ENCODE measurements around the gene KIAA0825.

Gene KIAA0825

DNA sequence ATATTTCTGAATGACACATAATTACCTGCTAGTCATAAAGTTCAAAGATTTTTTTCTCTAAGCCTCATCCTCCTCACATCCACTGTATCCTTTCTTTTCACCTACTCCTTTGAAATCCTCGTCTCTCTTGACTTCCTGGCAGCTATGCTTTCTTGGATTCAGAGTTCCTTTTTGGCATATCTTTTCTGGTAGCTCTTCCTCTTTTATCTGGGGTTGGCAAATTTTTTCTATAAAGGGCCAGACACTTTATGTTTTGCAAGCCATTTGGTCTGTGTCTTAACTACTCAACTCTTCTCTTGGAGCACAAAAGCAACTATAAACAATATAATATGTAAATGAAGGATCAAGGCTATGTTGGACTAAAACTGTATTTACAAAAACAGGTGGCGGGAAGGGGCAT lies 197.5 kb downstream of the KIAA0825 start:
- Histone ChIP-seq H4K91ac (ENCODE audit: low read depth, low read length) (no peak overlapping the region), H3K18ac (ENCODE audit: low read length) (no peak overlapping the region), H2BK5ac (ENCODE audit: low read depth, low read length, poor library complexity) (no peak overlapping the region), H3K14ac (ENCODE audit: low read length) (no peak overlapping the region), H3K36me3 (ENCODE audit: control insufficient read depth in 1 of 2, insufficient read depth in 2 of 2, low read length in 2 of 2) (no peaks in the 10 kb centered on the region), H2AK5ac (ENCODE audit: low read length) (no peak overlapping the region), H3K9ac (ENCODE audit: low read length) (no peak overlapping the region), H3K79me1 (ENCODE audit: low read length) (no peaks in the 10 kb centered on the region), H3K27me3 (ENCODE audit: insufficient read depth, low read length) (no peaks in the 10 kb centered on the region), H3K4ac (ENCODE audit: low read depth, low read length) (no peak overlapping the region), H3K23ac (ENCODE audit: low read length) (no peak overlapping the region), H3K4me2 (ENCODE audit: low read length) (no peak overlapping the region), H3K79me2 (ENCODE audit: control insufficient read depth, insufficient read depth, low read length, poor library complexity) (no peaks in the 10 kb centered on the region), H2BK12ac (ENCODE audit: low read length) (no peak overlapping the region), H2AFZ (ENCODE audit: insufficient read depth, low read length, poor library complexity) (no peak overlapping the region), H4K12ac (ENCODE audit: low read depth, low read length) (no peak overlapping the region), H3K4me1 (ENCODE audit: control insufficient read depth in 1 of 2, insufficient read depth in 2 of 2, low read length in 2 of 2) (no peaks in the 10 kb centered on the region), H2BK120ac (ENCODE audit: insufficient read depth, low read length, poor library complexity) (no peak overlapping the region), H4K8ac (ENCODE audit: low read depth, low read length) (no peak overlapping the region), H3K4me3 (ENCODE audit: low read depth, low read length) (no peak overlapping the region), H3K9me3 (ENCODE audit: insufficient read depth, low read depth, low read length) (no peaks in the 10 kb centered on the region), H3K27ac (ENCODE audit: low read depth, low read length) (no peak overlapping the region)
- no peak for DNase-seq
- no CpG with 5 or more reads among the region's 2 CpGs for WGBS (ENCODE audit: extremely low coverage, insufficient coverage, insufficient read length)

DNA sequence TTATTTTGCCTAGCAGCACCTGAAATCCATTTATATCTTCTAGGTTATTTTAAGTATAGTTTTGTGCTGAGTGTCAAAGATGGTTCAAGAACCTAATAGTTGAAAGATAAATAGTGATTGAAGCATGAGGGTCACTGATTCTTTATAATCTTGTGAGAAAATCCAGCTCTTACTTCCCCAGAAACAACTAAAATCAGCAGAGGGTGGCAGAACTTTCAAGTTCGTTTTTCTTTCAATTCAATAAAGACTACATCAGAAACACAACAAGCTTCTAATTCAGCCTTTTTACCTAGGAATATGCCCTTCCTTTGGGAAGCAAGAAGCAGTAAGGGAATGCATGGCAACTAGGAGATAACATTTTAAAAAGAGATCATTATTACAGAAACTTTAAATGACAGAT lies 202.6 kb downstream of the KIAA0825 start:
- Histone ChIP-seq H2BK12ac (ENCODE audit: low read length) (no peak overlapping the region), H3K36me3 (ENCODE audit: control insufficient read depth in 1 of 2, insufficient read depth in 2 of 2, low read length in 2 of 2) (no peaks in the 10 kb centered on the region), H3K4me2 (ENCODE audit: low read length) (no peak overlapping the region), H3K9ac (ENCODE audit: low read length) (no peak overlapping the region), H3K27ac (ENCODE audit: low read depth, low read length) (no peak overlapping the region), H3K4me1 (ENCODE audit: control insufficient read depth in 1 of 2, insufficient read depth in 2 of 2, low read length in 2 of 2) (no peaks in the 10 kb centered on the region), H3K27me3 (ENCODE audit: insufficient read depth, low read length) (no peaks in the 10 kb centered on the region), H3K79me2 (ENCODE audit: control insufficient read depth, insufficient read depth, low read length, poor library complexity) (no peaks in the 10 kb centered on the region), H3K18ac (ENCODE audit: low read length) (no peak overlapping the region), H4K91ac (ENCODE audit: low read depth, low read length) (no peak overlapping the region), H3K9me3 (ENCODE audit: insufficient read depth, low read depth, low read length) (no peaks in the 10 kb centered on the region), H3K23ac (ENCODE audit: low read length) (no peak overlapping the region), H2BK5ac (ENCODE audit: low read depth, low read length, poor library complexity) (no peak overlapping the region), H3K79me1 (ENCODE audit: low read length) (no peaks in the 10 kb centered on the region), H3K14ac (ENCODE audit: low read length) (no peak overlapping the region), H2BK120ac (ENCODE audit: insufficient read depth, low read length, poor library complexity) (no peak overlapping the region), H2AFZ (ENCODE audit: insufficient read depth, low read length, poor library complexity) (no peak overlapping the region), H3K4me3 (ENCODE audit: low read depth, low read length) (no peak overlapping the region), H2AK5ac (ENCODE audit: low read length) (no peak overlapping the region), H4K12ac (ENCODE audit: low read depth, low read length) (no peak overlapping the region), H3K4ac (ENCODE audit: low read depth, low read length) (no peak overlapping the region), H4K8ac (ENCODE audit: low read depth, low read length) (no peak overlapping the region)
- no CpG with 5 or more reads among the region's 1 CpG for WGBS (ENCODE audit: extremely low coverage, insufficient coverage, insufficient read length)
- DNase-seq = no peak

DNA sequence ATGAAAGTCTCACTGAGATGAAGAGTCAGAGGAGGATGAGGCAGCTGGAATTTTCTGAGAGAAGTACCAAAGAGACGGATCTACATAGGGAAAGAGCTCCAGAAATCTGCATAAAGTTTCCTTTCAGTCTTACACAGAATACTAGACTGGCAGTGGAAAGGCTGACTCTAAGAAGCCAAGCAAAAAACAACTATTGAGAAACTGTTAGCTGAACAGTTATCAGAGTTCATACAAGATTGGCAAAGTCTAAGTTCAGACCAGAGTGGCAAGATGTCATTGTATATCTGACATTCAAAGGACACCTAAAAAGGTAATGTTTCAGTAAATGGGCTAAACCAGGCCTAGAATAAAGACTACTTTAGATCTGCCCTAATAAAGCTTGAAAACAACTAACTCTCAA lies 209.0 kb downstream of the KIAA0825 start:
- no peaks in the 10 kb centered on the region for H3K27me3 ChIP-seq (ENCODE audit: insufficient read depth, low read length)
- WGBS (ENCODE audit: extremely low coverage, insufficient coverage, insufficient read length) = no CpG with 5 or more reads among the region's 1 CpG

DNA sequence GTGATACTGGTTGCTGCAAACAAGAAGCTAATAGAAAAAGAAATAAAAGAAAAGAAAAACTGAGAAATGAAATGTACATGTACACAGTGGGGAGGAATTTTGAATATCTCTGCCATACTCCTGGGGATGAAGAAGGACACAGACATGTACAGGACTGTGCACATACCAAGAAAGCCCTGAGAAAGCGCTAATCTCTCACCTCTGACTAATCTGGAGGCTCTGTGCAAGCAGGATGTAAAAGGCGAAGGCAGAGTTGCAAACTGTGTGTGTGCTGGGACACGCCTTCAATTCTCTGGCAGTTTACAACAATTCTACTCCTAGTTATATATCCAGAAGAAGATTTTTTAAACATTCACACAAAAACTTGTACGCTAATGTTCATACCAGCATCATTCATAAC lies 211.4 kb downstream of the KIAA0825 start:
- Histone ChIP-seq H3K9ac (ENCODE audit: low read length) (no peak overlapping the region), H3K9me3 (ENCODE audit: insufficient read depth, low read depth, low read length) (no peaks in the 10 kb centered on the region), H3K4me2 (ENCODE audit: low read length) (no peak overlapping the region), H3K23ac (ENCODE audit: low read length) (no peak overlapping the region), H2BK120ac (ENCODE audit: insufficient read depth, low read length, poor library complexity) (no peak overlapping the region), H3K27me3 (ENCODE audit: insufficient read depth, low read length) (no peaks in the 10 kb centered on the region), H3K4me3 (ENCODE audit: low read depth, low read length) (no peak overlapping the region), H3K4me1 (ENCODE audit: control insufficient read depth in 1 of 2, insufficient read depth in 2 of 2, low read length in 2 of 2) (no peaks in the 10 kb centered on the region), H2AK5ac (ENCODE audit: low read length) (no peak overlapping the region), H2BK12ac (ENCODE audit: low read length) (no peak overlapping the region), H3K36me3 (ENCODE audit: control insufficient read depth in 1 of 2, insufficient read depth in 2 of 2, low read length in 2 of 2) (no peaks in the 10 kb centered on the region), H2AFZ (ENCODE audit: insufficient read depth, low read length, poor library complexity) (no peak overlapping the region), H4K12ac (ENCODE audit: low read depth, low read length) (no peak overlapping the region), H3K79me2 (ENCODE audit: control insufficient read depth, insufficient read depth, low read length, poor library complexity) (no peaks in the 10 kb centered on the region), H2BK5ac (ENCODE audit: low read depth, low read length, poor library complexity) (no peak overlapping the region), H4K91ac (ENCODE audit: low read depth, low read length) (no peak overlapping the region), H3K18ac (ENCODE audit: low read length) (no peak overlapping the region), H3K79me1 (ENCODE audit: low read length) (no peaks in the 10 kb centered on the region), H4K8ac (ENCODE audit: low read depth, low read length) (no peak overlapping the region), H3K4ac (ENCODE audit: low read depth, low read length) (no peak overlapping the region), H3K27ac (ENCODE audit: low read depth, low read length) (no peak overlapping the region), H3K14ac (ENCODE audit: low read length) (no peak overlapping the region)
- DNase-seq = no peak
- WGBS (ENCODE audit: extremely low coverage, insufficient coverage, insufficient read length) = no CpG with 5 or more reads among the region's 4 CpGs

More for the DNA sequence above, 209.0 kb downstream of the KIAA0825 start:
- Histone ChIP-seq H3K4me1 (ENCODE audit: control insufficient read depth in 1 of 2, insufficient read depth in 2 of 2, low read length in 2 of 2) (no peaks in the 10 kb centered on the region), H3K9ac (ENCODE audit: low read length) (no peak overlapping the region), H3K79me2 (ENCODE audit: control insufficient read depth, insufficient read depth, low read length, poor library complexity) (no peaks in the 10 kb centered on the region), H2AK5ac (ENCODE audit: low read length) (no peak overlapping the region), H3K79me1 (ENCODE audit: low read length) (no peaks in the 10 kb centered on the region), H3K14ac (ENCODE audit: low read length) (no peak overlapping the region), H3K9me3 (ENCODE audit: insufficient read depth, low read depth, low read length) (no peaks in the 10 kb centered on the region), H3K36me3 (ENCODE audit: control insufficient read depth in 1 of 2, insufficient read depth in 2 of 2, low read length in 2 of 2) (no peaks in the 10 kb centered on the region), H4K8ac (ENCODE audit: low read depth, low read length) (no peak overlapping the region), H3K4ac (ENCODE audit: low read depth, low read length) (no peak overlapping the region), H3K4me3 (ENCODE audit: low read depth, low read length) (no peak overlapping the region), H3K4me2 (ENCODE audit: low read length) (no peak overlapping the region), H2BK12ac (ENCODE audit: low read length) (no peak overlapping the region), H3K23ac (ENCODE audit: low read length) (no peak overlapping the region), H2BK120ac (ENCODE audit: insufficient read depth, low read length, poor library complexity) (no peak overlapping the region), H4K91ac (ENCODE audit: low read depth, low read length) (no peak overlapping the region), H4K12ac (ENCODE audit: low read depth, low read length) (no peak overlapping the region), H3K27ac (ENCODE audit: low read depth, low read length) (no peak overlapping the region), H2AFZ (ENCODE audit: insufficient read depth, low read length, poor library complexity) (no peak overlapping the region), H3K18ac (ENCODE audit: low read length) (no peak overlapping the region), H2BK5ac (ENCODE audit: low read depth, low read length, poor library complexity) (no peak overlapping the region)
- DNase-seq = no peak

All from trophoblast cell (in vitro differentiated cells and primary cell).